HCT116 (cell line): ENCODE data around the gene PALM2AKAP2. TPM values are rescaled to one million over a fixed set of nuclear protein-coding genes. Genes with fewer than 3 reads are reported as not detected.

Experiments
- ATAC-seq: fragments of 200-7000 bp; cut with Tn5 transposase; 2 replicates; pipeline ENCODE4 v1.9.1; 2020; ENCODE audit warnings: mild to moderate bottlenecking, moderate library complexity
- BruUV-seq: library from RNA; stranded (reverse); fragments of 400-500 nt; replicated peaks from 2 replicates; lab custom pipeline; 2021; lab: Mats Ljungman, UMichigan
- CTCF ChIA-PET: fragments of 300-600 bp; sonication (Branson Sonifier 250); formaldehyde crosslinking; loops from one replicate; lab custom pipeline; 2021; ENCODE audit warnings: antibody characterized with exemption; lab: Charles Lee
- POLR2A ChIA-PET: fragments of 300-600, 350-600 bp; sonication (Branson Sonifier 250); formaldehyde crosslinking; loops from one replicate; lab custom pipeline; 2021; ENCODE audit warnings: antibody characterized with exemption; lab: Charles Lee
- RAD21 ChIA-PET, 2 experiments: fragments of 300-600 bp; sonication (Branson Sonifier 250); formaldehyde crosslinking; loops; one replicate each; lab custom pipeline; 2023; ENCODE audit warnings: low total read pairs in 2 of 2; ENCODE audit not compliant: uncharacterized antibody in 2 of 2, unreplicated experiment in 2 of 2, low non-redundant PET in 1 of 2; lab: Charles Lee
- DNase-seq: peaks from one replicate; pipeline ENCODE4 v3.0.0-alpha.2; 2010; ENCODE audit warnings: low read depth, low spot score
- H2AFZ ChIP-seq: fragments of 200-600 bp; shearing (Covaris generic), sonication (generic); 2 replicates; pipeline ENCODE4 v1.6.1; 2017; ENCODE audit warnings: low read depth, mixed run types, mixed read lengths, antibody characterized with exemption, low read length; ENCODE audit not compliant: poor library complexity, severe bottlenecking
- H3K27ac ChIP-seq: 2 replicates; pipeline ENCODE4 v1.5.1; 2012; ENCODE audit warnings: low read depth, low read length
- H3K27me3 ChIP-seq: fragments of 200-600 bp; sonication (generic); 2 replicates; pipeline ENCODE4 v1.6.1; 2016; ENCODE audit warnings: mixed run types, low read length, mixed read lengths; ENCODE audit not compliant: insufficient read depth
- H3K36me3 ChIP-seq, 2 experiments: fragments of 200-500 bp in 1 of 2; fragments of 200-600 bp in 1 of 2; sonication (Bioruptor generic) in 1 of 2; sonication (generic) in 1 of 2; 2 replicates each; pipeline versions ENCODE4 v1.5.1 to v1.6.1; 2014 to 2016; ENCODE audit warnings: low read length in 2 of 2, inconsistent platforms in 1 of 2, mixed read lengths in 1 of 2, mixed run types in 1 of 2; ENCODE audit not compliant: insufficient read depth in 2 of 2, control insufficient read depth in 1 of 2
- H3K4me1 ChIP-seq, 2 experiments: fragments of 200-600 bp in 1 of 2; sonication (generic) in 1 of 2; 2 replicates each; pipeline versions ENCODE4 v1.5.1 to v1.6.1; 2012 to 2017; ENCODE audit warnings: low read length in 2 of 2, inconsistent platforms in 1 of 2, mild to moderate bottlenecking in 1 of 2, mixed read lengths in 1 of 2, mixed run types in 1 of 2, moderate library complexity in 1 of 2; ENCODE audit not compliant: insufficient read depth in 2 of 2, control insufficient read depth in 1 of 2
- H3K4me2 ChIP-seq: fragments of 200-600 bp; sonication (generic); 2 replicates; pipeline ENCODE4 v1.6.1; 2017; ENCODE audit warnings: mixed run types, low read length, mixed read lengths
- H3K4me3 ChIP-seq, 2 experiments: fragments of 200-600 bp in 1 of 2; sonication (generic) in 1 of 2; replicated peaks in 1 of 2; 2 replicates each; pipeline ENCODE4 v1.5.1; 2011 to 2016; ENCODE audit warnings: low read length in 2 of 2, control low read depth in 1 of 2, low read depth in 1 of 2, mild to moderate bottlenecking in 1 of 2, mixed read lengths in 1 of 2, mixed run types in 1 of 2
- H3K79me2 ChIP-seq: fragments of 200-600 bp; sonication (generic); 2 replicates; pipeline ENCODE4 v1.6.1; 2017; ENCODE audit warnings: mild to moderate bottlenecking, mixed run types, low read length, moderate library complexity, mixed read lengths; ENCODE audit not compliant: insufficient read depth
- H3K9ac ChIP-seq: fragments of 200-600 bp; sonication (generic); 2 replicates; pipeline ENCODE4 v1.6.1; 2016; ENCODE audit warnings: low read length, mixed read lengths
- H3K9me2 ChIP-seq: fragments of 200-600 bp; sonication (generic), shearing (Covaris generic); 2 replicates; pipeline ENCODE4 v1.6.1; 2017; ENCODE audit warnings: mixed run types, mild to moderate bottlenecking, moderate library complexity; ENCODE audit not compliant: insufficient read depth
- H3K9me3 ChIP-seq, 2 experiments: fragments of 200-500 bp in 1 of 2; fragments of 200-600 bp in 1 of 2; sonication (Bioruptor generic) in 1 of 2; sonication (generic) in 1 of 2; 2 replicates each; pipeline ENCODE4 v1.6.1; 2014 to 2017; ENCODE audit warnings: low read length in 2 of 2, mixed read lengths in 2 of 2, inconsistent platforms in 1 of 2, low read depth in 1 of 2, mild to moderate bottlenecking in 1 of 2, mixed run types in 1 of 2, moderate library complexity in 1 of 2; ENCODE audit not compliant: control insufficient read depth in 1 of 2, insufficient read depth in 1 of 2
- H4K20me1 ChIP-seq: fragments of 200-600 bp; sonication (generic), shearing (Covaris generic); 2 replicates; pipeline ENCODE4 v1.6.1; 2017; ENCODE audit warnings: mixed run types, mild to moderate bottlenecking, moderate library complexity; ENCODE audit not compliant: insufficient read depth
- ATF3 ChIP-seq: IDR thresholded peaks from 2 replicates; pipeline ENCODE4 v1.6.1; 2012
- CBX3 ChIP-seq: IDR thresholded peaks from 2 replicates; pipeline ENCODE4 v1.6.1; 2012; ENCODE audit warnings: low read depth
- CEBPB ChIP-seq: IDR thresholded peaks from 2 replicates; pipeline ENCODE4 v1.6.1; 2012; ENCODE audit warnings: low read depth
- ELF1 ChIP-seq: IDR thresholded peaks from 2 replicates; pipeline ENCODE4 v1.6.1; 2012; ENCODE audit warnings: low read depth, borderline replicate concordance
- EZH2 ChIP-seq: fragments of 200-600 bp; sonication (generic); IDR thresholded peaks from 2 replicates; pipeline ENCODE4 v1.6.1; 2017; ENCODE audit warnings: antibody characterized with exemption, mixed run types
- FOSL1 ChIP-seq: IDR thresholded peaks from 2 replicates; pipeline ENCODE4 v1.6.1; 2012; ENCODE audit warnings: low read depth
- JUND ChIP-seq: IDR thresholded peaks from 2 replicates; pipeline ENCODE4 v1.6.1; 2012
- MAX ChIP-seq: IDR thresholded peaks from 2 replicates; pipeline ENCODE4 v1.6.1; 2012
- RAD21 ChIP-seq: IDR thresholded peaks from 2 replicates; pipeline ENCODE4 v1.6.1; 2012; ENCODE audit warnings: low read depth, mild to moderate bottlenecking
- YY1 ChIP-seq: IDR thresholded peaks from 2 replicates; pipeline ENCODE4 v1.6.1; 2011; ENCODE audit warnings: low read length, low read depth, moderate library complexity, mild to moderate bottlenecking; ENCODE audit not compliant: insufficient replicate concordance; ENCODE audit errors: extremely low read depth
- ZFX ChIP-seq: fragments of 450-650 bp; IDR thresholded peaks from 2 replicates; pipeline ENCODE4 v1.6.1; 2017
- intact Hi-C: fragments of 100-400 bp; cut with micrococcal nuclease; formaldehyde crosslinking; loops from 2 replicates; pipeline ENCODE4 v1.10.0; 2022
- total RNA-seq: library from RNA; stranded (reverse); gene quantifications from one replicate; pipeline ENCODE4 v1.2.1, GENCODE V29; 2021; ENCODE audit not compliant: unreplicated experiment
- TF ChIP-seq, protein P1 (sequence below), 3 experiments: fragments of 200-600 bp in 1 of 3; sonication (generic) in 1 of 3; IDR thresholded peaks in 2 of 3; conservative IDR thresholded peaks in 1 of 3; 2 replicates each; pipeline ENCODE4 v1.5.1; 2012 to 2017; ENCODE audit warnings: low read depth in 2 of 3, low read length in 2 of 3, antibody characterized with exemption in 1 of 3, borderline replicate concordance in 1 of 3, control low read depth in 1 of 3, mild to moderate bottlenecking in 1 of 3, mixed read lengths in 1 of 3, mixed run types in 1 of 3, moderate library complexity in 1 of 3; ENCODE audit not compliant: insufficient read depth in 1 of 3
- TF ChIP-seq, protein P2 (sequence below): IDR thresholded peaks from 2 replicates; pipeline ENCODE4 v1.6.1; 2012; ENCODE audit warnings: low read depth

The PALM2AKAP2 gene
- total RNA-seq, 1 experiment from 2014 or later = 0.34 TPM

- no peak overlapping the region for H3K27ac ChIP-seq
- intact Hi-C loops = no loop called here
- CTCF ChIA-PET = no interaction called here
Observed at GRCh38 chr9:109794361-109795012, 14.5 kb downstream of the PALM2AKAP2 start.

More at GRCh38 chr9:109794361-109795012, 14.5 kb downstream of the PALM2AKAP2 start:
- DNase-seq = no peak
- no peaks in the 10 kb centered on the region for H3K4me1 ChIP-seq
- ChIA-PET RAD21 (no interaction called here), POLR2A (no interaction called here)
- H2AFZ ChIP-seq = no peak overlapping the region
- H4K20me1 ChIP-seq = no peaks in the 10 kb centered on the region
- no peak overlapping the region for H3K9ac ChIP-seq
- H3K27me3 ChIP-seq = 0 out of 2 replicates have a peak, but pooled peaks cover 4% of the 10 kb centered on the region
- no peaks in the 10 kb centered on the region for H3K9me3 ChIP-seq
- H3K4me3 ChIP-seq = no peak overlapping the region
- H3K79me2 ChIP-seq = no peaks in the 10 kb centered on the region
- no peak overlapping the region for H3K4me2 ChIP-seq
- no TSS peak for BruUV-seq
- TF ChIP-seq, protein P1, sequence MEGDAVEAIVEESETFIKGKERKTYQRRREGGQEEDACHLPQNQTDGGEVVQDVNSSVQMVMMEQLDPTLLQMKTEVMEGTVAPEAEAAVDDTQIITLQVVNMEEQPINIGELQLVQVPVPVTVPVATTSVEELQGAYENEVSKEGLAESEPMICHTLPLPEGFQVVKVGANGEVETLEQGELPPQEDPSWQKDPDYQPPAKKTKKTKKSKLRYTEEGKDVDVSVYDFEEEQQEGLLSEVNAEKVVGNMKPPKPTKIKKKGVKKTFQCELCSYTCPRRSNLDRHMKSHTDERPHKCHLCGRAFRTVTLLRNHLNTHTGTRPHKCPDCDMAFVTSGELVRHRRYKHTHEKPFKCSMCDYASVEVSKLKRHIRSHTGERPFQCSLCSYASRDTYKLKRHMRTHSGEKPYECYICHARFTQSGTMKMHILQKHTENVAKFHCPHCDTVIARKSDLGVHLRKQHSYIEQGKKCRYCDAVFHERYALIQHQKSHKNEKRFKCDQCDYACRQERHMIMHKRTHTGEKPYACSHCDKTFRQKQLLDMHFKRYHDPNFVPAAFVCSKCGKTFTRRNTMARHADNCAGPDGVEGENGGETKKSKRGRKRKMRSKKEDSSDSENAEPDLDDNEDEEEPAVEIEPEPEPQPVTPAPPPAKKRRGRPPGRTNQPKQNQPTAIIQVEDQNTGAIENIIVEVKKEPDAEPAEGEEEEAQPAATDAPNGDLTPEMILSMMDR (IDR thresholded peaks at IDR 0.05 in 2 of 3, conservative IDR thresholded peaks at IDR 0.05 in 1 of 3; ENCODE audit: borderline replicate concordance in 1 of 3, insufficient read depth in 1 of 3, low read depth in 2 of 3, low read length in 2 of 3) = no peak
- no peak for TF ChIP-seq JUND
- TF ChIP-seq EZH2 = no peak
- TF ChIP-seq, protein P2, sequence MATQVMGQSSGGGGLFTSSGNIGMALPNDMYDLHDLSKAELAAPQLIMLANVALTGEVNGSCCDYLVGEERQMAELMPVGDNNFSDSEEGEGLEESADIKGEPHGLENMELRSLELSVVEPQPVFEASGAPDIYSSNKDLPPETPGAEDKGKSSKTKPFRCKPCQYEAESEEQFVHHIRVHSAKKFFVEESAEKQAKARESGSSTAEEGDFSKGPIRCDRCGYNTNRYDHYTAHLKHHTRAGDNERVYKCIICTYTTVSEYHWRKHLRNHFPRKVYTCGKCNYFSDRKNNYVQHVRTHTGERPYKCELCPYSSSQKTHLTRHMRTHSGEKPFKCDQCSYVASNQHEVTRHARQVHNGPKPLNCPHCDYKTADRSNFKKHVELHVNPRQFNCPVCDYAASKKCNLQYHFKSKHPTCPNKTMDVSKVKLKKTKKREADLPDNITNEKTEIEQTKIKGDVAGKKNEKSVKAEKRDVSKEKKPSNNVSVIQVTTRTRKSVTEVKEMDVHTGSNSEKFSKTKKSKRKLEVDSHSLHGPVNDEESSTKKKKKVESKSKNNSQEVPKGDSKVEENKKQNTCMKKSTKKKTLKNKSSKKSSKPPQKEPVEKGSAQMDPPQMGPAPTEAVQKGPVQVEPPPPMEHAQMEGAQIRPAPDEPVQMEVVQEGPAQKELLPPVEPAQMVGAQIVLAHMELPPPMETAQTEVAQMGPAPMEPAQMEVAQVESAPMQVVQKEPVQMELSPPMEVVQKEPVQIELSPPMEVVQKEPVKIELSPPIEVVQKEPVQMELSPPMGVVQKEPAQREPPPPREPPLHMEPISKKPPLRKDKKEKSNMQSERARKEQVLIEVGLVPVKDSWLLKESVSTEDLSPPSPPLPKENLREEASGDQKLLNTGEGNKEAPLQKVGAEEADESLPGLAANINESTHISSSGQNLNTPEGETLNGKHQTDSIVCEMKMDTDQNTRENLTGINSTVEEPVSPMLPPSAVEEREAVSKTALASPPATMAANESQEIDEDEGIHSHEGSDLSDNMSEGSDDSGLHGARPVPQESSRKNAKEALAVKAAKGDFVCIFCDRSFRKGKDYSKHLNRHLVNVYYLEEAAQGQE = no peak
- no peak for TF ChIP-seq MAX
- no peak for TF ChIP-seq ZFX
- no peak for TF ChIP-seq FOSL1
- TF ChIP-seq RAD21 = no peak
- TF ChIP-seq CBX3 = no peak
- TF ChIP-seq ELF1 = no peak
- no peak for TF ChIP-seq YY1
- no peak for TF ChIP-seq CEBPB
- no peak for TF ChIP-seq ATF3
- no peak for ATAC-seq
- H3K9me2 ChIP-seq = no peaks in the 10 kb centered on the region
- no peaks in the 10 kb centered on the region for H3K36me3 ChIP-seq
